GM10847 (cell line): Measurements from ENCODE around the gene SAMHD1.

Experiments used
- POLR2A ChIP-seq: IDR thresholded peaks from 2 replicates; pipeline ENCODE4 v1.6.1; 2011; ENCODE audit not compliant: insufficient read length; ENCODE audit errors: extremely low read depth

The SAMHD1 gene

DNA sequence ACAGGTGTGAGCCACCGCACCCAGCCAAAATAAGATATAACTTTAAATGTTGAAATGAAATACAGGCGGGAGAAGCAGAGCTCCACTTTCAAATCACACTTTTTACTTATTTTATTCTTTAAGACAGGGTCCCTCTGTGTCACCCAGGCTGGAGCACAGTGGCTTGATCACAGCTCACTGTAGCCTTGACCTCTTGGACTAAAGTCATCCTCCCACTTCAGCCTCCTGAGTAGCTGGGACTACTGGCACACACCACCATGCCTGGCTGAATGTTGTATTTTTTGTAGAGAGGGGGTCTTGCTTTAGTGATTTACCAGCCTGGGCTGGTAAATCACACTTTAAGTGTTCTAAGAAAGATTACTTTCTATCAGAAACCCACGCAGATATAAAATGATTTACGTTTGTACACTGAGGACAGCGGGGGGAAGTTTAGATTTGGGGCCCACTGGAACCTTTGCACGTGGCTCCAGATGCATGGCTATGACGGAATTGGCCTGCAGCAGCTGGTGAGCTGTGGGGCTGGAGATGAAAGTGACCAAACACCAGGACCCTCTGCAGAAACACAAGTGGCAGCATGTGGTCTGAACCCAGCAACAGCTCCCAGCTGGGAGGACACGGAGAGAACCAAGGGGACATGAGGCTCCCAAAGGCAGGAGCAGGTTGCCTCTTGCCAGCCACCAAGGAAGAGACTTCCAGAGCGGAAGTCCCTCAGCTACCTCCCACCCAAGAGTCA, 102.0 kb downstream of the SAMHD1 start:
- TF ChIP-seq POLR2A = no peak

DNA sequence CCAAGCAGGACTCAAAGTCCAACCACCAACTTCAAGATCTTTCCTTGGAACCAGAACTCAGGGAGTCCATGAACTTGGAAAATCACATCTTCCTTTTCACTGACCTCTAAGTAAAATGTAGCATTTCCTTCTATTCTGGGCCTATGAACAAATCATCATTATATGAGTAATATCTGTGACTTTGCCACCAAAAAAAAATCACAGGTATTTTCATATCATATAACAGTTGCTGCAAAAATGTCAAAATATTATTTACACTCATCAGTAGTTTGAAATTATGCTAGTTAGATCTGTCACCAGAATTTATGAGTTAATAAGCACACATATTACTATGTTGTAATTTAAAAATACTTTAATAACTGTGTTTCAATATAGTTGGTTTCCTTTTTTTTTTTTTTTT, 102.8 kb downstream of the SAMHD1 start:
- no peak for TF ChIP-seq POLR2A

GRCh38 chr20:36848078-36848660, 103.3 kb downstream of the SAMHD1 start:
- TF ChIP-seq POLR2A = no peak

- TF ChIP-seq POLR2A = no peak
These were observed 103.8 kb downstream of the SAMHD1 start for GRCh38 chr20:36847710-36848040.

DNA sequence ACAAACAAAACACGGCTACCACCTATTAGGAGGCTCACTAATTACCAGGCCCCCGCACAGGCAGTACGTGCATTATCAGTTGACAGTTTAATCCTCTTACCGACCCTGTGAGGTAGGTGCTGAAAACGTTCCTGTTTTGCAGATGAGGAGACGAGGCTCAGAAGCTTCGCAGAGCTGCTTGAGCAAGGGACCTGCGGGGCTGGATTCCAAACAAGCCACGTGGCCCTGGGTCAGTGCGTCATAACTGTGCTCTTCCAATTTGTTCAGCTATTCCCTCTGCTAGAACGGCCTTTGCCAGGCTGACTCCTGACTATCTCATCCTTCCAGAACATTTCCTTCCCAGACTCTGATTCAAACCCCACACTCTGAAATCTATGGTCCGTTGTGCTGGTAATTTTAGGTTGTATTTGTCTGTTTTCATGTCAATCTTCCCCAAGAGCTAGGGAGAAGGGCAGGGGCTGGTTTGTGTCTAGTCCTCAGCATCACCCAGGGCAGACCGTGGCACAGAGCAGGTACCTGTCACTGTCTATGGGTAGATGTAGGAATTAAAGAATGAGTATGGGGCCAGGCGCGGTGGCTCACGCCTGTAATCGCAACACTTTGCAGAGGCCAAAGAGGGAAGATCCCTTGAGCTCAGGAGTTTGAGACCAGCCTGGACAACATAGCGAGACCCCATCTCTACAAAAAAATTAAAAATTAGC, 104.3 kb downstream of the SAMHD1 start:
- TF ChIP-seq POLR2A = no peak

DNA sequence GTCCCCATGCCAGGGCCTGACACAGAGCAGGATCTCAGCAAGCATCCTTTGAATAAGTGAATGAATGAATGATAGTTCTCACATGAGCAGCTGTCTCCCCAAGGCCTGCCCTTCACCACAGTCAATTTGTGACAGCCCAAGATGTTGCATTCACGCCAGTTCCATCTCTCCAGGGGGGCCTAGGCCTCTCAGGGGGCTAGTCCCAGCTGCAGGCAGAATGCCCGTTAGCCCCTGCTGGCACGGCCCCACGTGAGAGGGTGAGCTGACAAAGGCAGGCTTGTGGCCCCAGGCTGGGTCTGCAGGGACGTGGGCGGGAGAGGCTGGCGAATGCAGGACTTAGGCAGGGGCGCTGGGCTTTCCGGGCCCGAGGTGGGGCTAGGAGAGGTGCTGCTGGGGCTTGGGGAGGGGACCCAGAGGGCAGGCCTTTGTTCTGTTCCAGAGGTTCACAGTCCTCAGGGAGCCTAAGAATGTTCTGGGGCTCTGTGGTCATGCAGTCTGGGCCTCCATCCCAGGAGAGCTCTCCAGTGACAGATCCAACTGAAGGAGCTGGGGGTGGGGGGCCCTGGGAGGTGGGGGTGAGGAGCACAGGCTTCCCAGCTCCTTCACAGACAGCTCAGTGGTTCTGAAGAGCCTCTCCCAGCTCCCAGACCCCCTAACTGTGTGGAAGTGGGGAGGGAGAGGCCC, 106.1 kb downstream of the SAMHD1 start:
- no peak for TF ChIP-seq POLR2A
